Stimulated activated CD8-positive, alpha-beta memory T cell treated with anti-CD3 and anti-CD28 coated beads, Interleukin-12 subunit alpha, Interleukin-12 subunit beta, amount 100 ng/mL, for 4 hours (primary cell): ENCODE results near the gene BTBD9.

Source experiments
- DNase-seq: peaks from one replicate; pipeline ENCODE4 v3.0.0-alpha.2; 2020; ENCODE audit warnings: low read depth

BTBD9 gene

GRCh38 chr6:38193481-38194281 lies 446.0 kb downstream of the BTBD9 start:
- DNase-seq, result no peak

- no peak for DNase-seq
These were observed 446.7 kb downstream of the BTBD9 start for GRCh38 chr6:38193051-38193450.

- no peak for DNase-seq
These were observed 447.2 kb downstream of the BTBD9 start for GRCh38 chr6:38192487-38192886.

DNA sequence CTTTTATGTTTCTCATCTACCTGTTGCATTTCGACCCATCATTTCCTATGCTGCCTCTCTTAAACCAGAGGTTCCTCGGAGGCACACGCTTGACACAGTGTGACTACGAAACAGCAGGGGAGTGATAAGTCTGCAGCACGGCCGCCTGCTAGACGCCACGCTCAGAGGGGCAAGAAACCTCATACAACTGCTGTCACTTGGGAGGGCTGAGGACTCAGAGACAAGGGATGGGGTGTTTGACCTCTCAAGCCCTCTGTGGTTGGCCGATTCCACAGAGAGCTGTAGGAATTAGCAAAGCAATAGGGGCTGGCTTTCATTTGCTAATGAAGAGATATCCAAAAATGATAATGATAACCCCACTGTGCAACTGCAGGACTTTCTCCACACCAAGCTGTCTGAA lies 447.7 kb downstream of the BTBD9 start:
- no peak for DNase-seq

DNA sequence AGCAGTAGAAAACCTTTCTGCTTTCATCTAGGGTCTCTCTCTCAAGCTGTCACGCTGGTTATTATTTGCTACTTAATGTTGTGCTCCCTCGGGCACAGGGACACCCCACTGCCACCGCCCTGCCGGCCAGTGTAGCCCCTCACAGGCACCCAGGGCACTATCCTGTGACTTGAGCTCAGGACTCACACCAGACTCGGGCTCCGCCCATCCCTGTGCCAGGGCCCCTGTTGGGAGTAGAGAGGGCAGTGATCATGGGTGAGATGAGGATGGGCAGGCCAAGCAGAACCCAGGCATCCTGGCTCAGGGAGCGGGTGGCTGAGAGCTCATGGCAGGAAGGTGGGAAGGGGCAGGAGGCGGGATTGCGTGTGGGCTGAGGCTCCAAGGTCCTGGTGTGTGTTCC lies 448.3 kb downstream of the BTBD9 start:
- DNase-seq, result no peak

GRCh38 chr6:38188677-38189335 lies 450.9 kb downstream of the BTBD9 start:
- no peak for DNase-seq

GRCh38 chr6:38187811-38188590 lies 451.7 kb downstream of the BTBD9 start:
- no peak for DNase-seq

DNA sequence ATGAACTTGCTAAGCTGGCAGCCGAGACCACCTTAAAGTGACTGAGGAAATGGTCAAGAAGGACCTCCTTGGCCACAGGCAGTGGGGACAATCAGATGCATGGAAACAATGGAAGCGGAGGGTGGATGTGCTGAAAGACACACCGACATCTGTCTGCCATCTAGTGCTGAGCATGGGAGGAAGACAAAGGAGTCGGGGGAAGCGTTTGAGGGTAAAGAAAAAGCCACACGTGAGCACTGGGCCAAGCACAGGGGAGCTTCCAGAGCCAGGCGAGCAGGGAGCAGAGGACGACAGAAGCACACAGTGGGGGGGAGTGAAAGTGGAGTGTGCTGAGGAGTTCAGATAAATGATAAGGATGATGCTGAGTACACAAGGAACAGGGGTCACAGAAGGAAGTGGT lies 452.4 kb downstream of the BTBD9 start:
- no peak for DNase-seq

DNA sequence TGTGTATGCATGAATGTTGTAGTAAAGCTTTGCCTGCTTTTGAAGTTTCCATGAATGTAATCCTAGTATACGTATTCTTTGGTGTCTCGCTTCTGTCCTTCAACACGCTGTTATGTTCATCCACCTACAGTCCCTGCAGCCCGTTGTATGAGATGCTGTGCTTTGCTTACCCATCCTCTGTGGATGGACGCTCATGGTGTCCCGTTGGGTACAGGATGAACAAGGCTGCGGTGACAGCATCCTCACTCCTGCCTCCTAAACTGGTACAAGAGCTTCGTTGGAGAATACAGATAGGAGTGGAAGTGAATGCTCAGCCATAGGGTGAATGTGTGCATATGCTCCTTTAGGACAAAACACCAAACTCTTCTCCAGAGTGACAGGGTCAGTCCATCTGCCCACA lies 454.0 kb downstream of the BTBD9 start:
- no peak for DNase-seq

GRCh38 chr6:38185244-38185643 lies 454.5 kb downstream of the BTBD9 start:
- no peak for DNase-seq

DNA sequence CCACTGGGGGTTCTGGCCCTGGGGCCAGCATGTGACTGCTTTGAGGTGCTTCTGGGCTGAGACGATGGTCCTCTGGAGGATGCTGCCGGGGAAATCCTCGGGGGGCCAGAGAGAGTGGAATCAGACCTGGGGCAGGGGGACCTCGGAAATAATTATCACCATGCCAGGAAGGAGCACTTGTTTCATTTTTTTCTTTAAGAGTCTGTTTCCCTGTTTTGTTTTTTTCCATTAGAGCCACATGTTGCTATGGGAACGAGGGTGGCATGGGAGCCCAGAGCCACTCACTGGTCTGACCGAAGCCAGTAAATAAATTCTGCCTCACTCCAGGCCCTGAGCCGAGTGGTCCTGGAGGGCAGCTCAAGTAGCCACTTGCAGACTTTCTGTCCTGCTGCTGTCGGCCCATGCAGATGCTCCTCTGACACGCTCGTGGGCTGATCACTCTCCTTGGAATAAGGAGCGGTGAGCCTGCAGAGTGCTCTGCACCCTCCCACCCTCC lies 455.1 kb downstream of the BTBD9 start:
- DNase-seq, result no peak

DNA sequence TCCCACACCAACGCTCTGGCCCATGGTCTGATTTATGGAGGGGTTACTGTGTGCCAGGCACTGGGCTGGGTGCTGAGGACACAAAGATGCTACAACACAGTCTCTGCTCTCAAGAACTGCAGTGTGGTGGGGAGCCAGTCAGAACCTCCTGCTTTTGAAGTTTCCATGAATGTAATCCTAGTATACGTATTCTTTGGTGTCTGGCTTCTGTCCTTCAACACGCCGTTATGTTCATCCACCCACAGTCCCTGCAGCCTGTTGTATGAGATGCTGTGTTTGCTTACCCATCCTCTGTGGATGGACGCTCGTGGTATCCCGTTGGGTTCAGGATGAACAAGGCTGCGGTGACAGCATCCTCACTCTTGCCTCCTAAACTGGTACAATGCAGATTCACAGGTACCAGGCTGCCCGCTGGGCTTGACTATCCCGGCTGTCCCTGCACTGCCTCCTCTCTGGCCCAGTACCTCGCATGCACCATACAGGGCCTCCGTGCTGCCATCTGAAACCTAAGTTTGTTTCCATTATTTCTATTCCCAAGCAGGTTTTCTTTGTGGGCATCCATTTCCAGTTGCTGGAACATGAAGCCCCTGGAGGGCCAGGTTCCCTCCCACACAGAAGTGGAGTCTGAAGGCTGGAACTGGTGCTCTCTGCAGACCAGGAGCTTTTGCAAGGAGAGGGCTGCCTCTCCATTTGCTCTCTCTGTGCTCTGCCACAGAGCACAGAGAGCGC lies 455.7 kb downstream of the BTBD9 start:
- no peak for DNase-seq

DNA sequence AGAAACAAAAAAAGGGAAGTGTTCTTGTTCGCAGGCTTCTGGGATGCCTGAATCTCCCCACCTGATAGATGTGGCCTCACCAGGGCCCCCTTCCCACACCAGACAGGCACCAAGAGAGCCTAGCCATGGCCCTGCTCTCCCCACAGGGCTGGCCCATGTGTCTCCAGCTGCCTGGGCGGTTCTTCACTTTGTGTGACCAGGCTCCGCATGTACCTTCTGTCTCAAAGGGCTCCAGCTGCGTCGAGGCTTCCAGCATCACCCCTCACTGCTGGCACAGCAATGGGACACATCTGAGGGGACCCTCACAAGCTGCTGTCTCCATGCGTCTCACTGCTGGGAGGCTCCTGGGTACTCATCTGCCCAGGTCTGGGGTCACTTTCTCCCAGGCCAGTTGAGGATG lies 457.3 kb downstream of the BTBD9 start:
- DNase-seq, result no peak

DNA sequence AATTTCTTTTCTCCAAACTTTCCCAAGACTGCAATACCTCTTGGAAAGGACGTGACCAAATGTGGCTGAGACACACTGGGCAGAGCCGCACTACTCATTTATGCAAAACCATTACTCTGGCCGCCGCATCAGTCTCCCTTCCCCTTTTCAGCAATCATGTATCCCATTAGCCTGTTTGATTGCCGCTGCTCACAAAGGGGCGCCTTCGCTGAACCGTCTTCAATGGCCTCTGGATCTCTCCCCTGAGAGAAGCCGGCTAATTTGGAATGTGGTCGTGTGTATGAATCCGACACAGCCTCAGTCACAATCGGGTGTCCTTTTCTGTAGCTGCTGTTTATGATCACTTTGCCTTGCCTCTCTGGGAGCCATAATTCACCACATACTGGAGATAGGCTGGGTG lies 459.1 kb downstream of the BTBD9 start:
- no peak for DNase-seq

- DNase-seq, result no peak
These were observed 459.8 kb downstream of the BTBD9 start for GRCh38 chr6:38179794-38180430.

DNA sequence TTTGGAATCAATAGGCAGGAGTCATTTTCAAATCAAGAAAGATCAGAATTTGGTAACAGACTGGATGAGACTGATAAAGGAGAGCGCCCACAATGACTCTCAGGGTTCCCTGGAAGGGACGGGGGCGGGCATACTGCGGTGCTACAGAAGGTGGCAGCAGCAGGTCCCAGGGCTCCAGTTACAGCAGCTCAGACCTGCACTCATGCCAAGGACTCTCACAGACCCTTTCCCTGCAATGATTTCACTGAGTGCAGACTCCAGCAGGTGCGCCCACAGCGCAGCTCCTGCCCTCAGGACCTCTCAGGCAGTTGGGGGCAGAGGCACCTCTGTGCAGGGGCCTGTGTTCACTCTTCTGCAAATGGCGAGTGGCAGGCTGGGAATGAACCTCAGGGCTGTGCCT lies 460.4 kb downstream of the BTBD9 start:
- no peak for DNase-seq

- no peak for DNase-seq
These were observed 461.2 kb downstream of the BTBD9 start for GRCh38 chr6:38178584-38178886.

DNA sequence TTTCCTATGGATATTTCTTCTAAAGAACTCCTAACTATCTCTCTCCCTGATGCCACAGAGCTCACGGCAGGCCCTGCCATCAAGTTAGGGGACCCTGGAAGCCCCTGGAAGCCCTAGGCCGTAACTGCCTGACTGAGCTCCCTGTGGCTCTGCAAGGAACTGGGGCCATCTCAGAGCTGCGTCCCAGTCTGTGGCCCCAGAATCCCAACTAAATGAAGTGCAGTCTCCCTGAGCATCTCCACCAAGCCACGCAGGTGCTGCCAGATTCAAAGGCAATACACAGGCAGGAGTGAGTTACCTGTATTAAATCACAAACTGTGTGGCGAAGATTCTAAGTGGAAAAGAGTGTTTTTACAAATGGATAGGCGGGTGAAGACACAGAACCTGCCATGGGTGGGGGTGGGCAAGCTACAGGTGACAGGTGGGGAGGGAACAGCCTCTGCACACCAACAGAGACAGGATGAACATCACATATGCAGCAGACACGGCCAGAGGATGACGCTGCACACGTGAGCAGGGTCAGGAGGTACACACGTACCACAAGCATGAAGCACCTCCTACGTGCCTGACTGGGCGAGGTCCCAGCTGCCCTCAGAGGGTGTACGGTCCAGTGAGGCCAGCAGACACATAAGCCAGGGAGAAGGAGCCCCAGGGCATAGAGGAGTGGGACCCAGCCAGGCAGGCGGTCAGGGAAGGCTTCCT lies 461.7 kb downstream of the BTBD9 start:
- no peak for DNase-seq

DNA sequence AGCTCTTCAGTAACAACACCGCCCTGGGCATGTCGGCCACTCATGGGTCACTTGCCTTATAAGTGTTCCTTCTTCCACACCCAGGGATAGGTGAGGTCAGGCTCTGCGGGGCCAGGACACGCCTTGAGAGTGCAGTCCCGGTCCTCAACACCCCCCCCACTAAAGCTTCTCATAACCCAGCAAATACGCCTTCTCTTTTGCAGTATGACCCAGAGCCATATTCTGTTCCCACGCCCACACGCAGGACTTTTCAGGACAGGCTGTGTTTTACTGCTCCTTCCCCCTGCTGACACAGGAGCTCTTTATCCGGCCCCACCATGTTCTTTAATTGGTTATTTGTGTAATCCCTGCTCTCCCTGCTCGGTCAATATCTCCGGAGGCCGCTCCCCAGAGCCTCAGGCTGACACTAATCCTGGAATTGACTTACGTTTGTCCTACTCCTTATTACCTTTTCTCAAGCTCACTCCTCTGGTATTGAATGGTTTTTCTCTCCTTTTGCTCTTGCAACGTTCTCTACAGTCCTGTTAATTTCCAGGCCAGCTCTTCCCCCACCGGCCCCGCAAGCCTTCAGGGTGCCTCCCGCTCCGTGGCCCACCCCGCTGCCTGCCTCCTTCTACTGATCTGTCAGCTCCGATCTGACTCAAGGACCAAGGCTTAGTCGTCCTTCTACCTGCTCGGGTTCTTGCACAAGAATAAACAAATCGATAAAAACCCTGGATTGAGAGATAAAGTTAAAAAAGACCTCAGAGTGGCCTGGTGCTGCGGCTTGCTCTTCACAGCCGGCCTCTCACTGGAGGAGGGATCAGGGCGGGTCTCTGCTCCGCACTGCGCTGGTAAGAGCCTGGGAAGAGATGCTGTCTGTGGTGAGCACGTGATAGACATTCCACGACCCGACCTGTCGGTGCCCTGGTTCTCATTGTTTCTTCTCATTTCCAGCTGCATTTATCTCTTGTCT lies 462.7 kb downstream of the BTBD9 start:
- DNase-seq, result no peak

DNA sequence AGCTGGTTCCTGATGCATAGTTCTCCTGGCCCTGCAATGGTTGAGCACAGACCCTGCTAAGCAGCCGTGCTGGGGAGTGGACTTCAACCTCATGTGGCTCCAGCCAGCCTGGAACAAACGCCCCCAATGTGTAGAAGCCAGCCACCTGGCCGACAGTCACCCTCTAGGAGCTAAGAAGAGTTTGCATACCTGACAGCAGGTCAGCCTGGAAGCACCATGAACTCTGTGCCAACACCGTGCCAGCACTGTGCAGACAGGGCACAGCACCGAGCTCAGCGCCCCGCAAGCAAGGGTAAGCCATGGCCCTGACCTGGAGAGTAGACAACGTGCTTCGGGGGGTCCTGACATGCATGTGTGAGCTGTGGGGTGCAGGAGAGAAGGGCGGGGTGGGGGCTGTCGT lies 463.9 kb downstream of the BTBD9 start:
- DNase-seq, result no peak
